Endothelial cell of umbilical vein (primary cell): ENCODE data around the gene DLX3.

ENCODE experiments used
- CTCF ChIP-seq, 2 donors: IDR thresholded peaks; 1 replicate in 1 of 2; 2 replicates in 1 of 2; pipeline ENCODE4 v1.5.1; 2011; ENCODE audit warnings: low read length in 2 of 2, mild to moderate bottlenecking in 2 of 2, moderate library complexity in 2 of 2, control low read depth in 1 of 2, inconsistent platforms in 1 of 2, low read depth in 1 of 2; ENCODE audit not compliant: insufficient read depth in 1 of 2; ENCODE audit errors: extremely low read depth in 1 of 2
- EZH2 ChIP-seq: IDR thresholded peaks from 2 replicates; pipeline ENCODE4 v1.6.1; 2012; ENCODE audit warnings: borderline replicate concordance, low read depth, mild to moderate bottlenecking, moderate library complexity, low read length, inconsistent platforms; ENCODE audit not compliant: severe bottlenecking
- FOS ChIP-seq: IDR thresholded peaks from 2 replicates; pipeline ENCODE4 v1.6.1; 2011; ENCODE audit warnings: mild to moderate bottlenecking, low read length, moderate library complexity, borderline replicate concordance; ENCODE audit not compliant: insufficient read depth
- GATA2 ChIP-seq: IDR thresholded peaks from 2 replicates; pipeline ENCODE4 v1.7.0; 2011; ENCODE audit warnings: low read depth, mild to moderate bottlenecking, moderate library complexity, mixed read lengths, low read length; ENCODE audit not compliant: insufficient read length, insufficient read depth
- MAX ChIP-seq: IDR thresholded peaks from 2 replicates; pipeline ENCODE4 v1.6.1; 2011; ENCODE audit not compliant: insufficient read depth, insufficient read length
- MYC ChIP-seq: IDR thresholded peaks from one replicate; pipeline ENCODE4 v1.6.1; 2011; ENCODE audit warnings: mild to moderate bottlenecking, low read depth, low read length
- POLR2A ChIP-seq: IDR thresholded peaks from 2 replicates; pipeline ENCODE4 v1.6.1; 2012; ENCODE audit warnings: low read depth, mild to moderate bottlenecking, control low read depth, low read length
- POLR2AphosphoS5 ChIP-seq: IDR thresholded peaks from 2 replicates; pipeline ENCODE4 v1.6.1; 2012; ENCODE audit warnings: low read depth, mild to moderate bottlenecking, control low read depth, low read length, moderate library complexity; ENCODE audit not compliant: insufficient read depth

GRCh38 chr17:50027881-50028735 is 33.1 kb upstream of the DLX3 start:
- TF ChIP-seq CTCF (IDR thresholded peaks at IDR 0.05; ENCODE audit: extremely low read depth in 1 of 2, insufficient read depth in 1 of 2, low read depth in 1 of 2, low read length in 2 of 2) (no peak), POLR2AphosphoS5 (no peak), EZH2 (no peak), FOS (no peak), POLR2A (no peak), MAX (no peak), MYC (no peak), GATA2 (no peak)
